Measurements from ENCODE around the gene FAM149A.

The FAM149A gene

GRCh38 chr4:186204686-186205085 lies 100.2 kb downstream of the FAM149A start:
- no peak for DNase-seq

GRCh38 chr4:186205156-186205555 lies 100.7 kb downstream of the FAM149A start:
- no peak for DNase-seq

GRCh38 chr4:186216465-186217024 lies 112.0 kb downstream of the FAM149A start:
- DNase-seq: no peak

- DNase-seq: no peak
Observed at GRCh38 chr4:186217733-186218293, 113.3 kb downstream of the FAM149A start.

- DNase-seq: no peak
Observed at GRCh38 chr4:186221624-186222023, 117.1 kb downstream of the FAM149A start.
